DMS 273 (cell line): Measurements from ENCODE around the gene CNOT10.
"Not testable (repeated sequence)": the region's sequence is repeated elsewhere in the genome, so short reads cannot be mapped to it uniquely, and the experiment has no call there.

ENCODE experiments used
- DNase-seq: peaks from one replicate; lab custom pipeline; 2025; ENCODE audit not compliant: unreplicated experiment; lab: John Stamatoyannopoulos, UW

Gene CNOT10

DNA sequence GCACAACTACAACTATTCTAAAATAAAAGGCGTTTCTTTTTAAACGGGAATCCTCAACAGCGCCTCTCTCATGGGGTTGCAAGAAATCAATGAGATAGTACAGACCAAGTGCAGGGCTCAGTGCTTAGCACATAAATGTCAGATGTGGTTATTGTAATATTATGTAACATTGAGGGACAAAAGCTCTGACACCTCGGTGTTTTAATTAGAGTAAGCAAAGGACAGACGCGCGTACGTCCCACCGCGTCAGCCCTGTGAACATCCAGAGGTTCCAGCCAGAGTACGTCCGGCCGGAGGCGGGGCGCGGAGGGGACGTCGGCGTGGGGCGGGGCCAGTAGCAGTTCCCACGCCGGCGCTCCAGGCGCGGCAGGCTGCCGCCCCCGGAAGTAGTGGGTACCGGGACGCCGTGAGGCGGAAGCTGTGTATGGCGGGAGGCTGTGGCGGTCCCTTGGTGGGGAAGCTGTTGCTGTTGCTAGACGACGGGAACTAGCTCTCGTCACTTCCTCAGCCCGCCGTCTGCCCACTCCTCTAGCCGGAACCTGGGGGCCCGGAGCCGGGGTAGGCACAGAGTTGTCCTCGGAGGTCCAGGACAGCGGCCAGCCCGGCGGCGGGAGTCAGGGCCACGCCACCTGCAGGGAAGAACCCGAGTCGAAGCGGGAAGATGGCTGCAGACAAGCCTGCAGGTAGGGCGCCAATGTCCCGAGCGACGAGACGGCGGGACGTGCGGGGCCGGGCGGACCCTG is at the start of gene CNOT10:
Gene CNOT10 (plus strand): TSS at position 389 of the 743 bp plus-strand sequence. CDS start 273 bp downstream, at position 662.
- peak; percentile 96 for DNase-seq

GRCh38 chr3:32640939-32641338 is 44.0 kb upstream of the CNOT10 start:
- DNase-seq, result no peak

DNA sequence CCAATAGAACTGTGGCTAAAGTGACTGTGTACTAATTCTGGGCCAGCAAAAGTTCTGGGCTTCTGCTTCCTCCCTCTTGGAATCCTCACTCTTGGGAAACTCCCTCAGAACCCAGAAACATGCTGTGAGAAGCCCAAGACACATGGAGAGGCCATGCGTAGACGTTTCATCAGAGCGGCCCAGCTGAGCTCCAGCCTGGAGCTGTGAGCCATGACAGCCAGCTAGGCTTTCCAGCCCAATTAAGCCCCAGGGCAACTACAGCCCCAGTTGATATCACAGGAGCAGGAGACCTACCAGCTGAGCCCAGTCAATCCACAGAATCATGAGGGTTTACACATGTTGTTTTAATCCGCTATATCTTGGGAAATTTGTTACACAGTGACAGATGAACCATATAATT is 43.6 kb upstream of the CNOT10 start:
- no peak for DNase-seq

- no peak for DNase-seq
These were observed 41.6 kb upstream of the CNOT10 start for GRCh38 chr3:32643354-32643753.

- no peak for DNase-seq
These were observed 41.2 kb upstream of the CNOT10 start for GRCh38 chr3:32643816-32644215.

DNA sequence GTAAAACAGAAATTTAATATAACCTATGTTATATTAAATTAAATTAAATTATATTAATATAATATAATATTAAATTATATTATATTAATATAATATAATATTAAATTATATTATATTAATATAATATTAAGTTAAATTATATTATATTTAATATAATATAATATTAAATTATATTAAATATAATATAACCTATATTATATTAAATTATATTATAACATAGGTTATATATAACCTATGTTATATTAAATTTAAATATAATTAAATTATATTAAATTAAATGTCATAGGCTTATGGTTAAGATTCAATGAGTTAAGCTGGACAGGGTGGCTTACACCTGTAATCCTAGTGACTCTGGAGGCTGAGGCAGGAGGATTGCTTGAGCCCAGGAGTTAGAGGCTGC is 40.6 kb upstream of the CNOT10 start:
- DNase-seq, result no peak

GRCh38 chr3:32646761-32647160 is 38.2 kb upstream of the CNOT10 start:
- DNase-seq, result no peak

- not testable (repeated sequence) for DNase-seq
These were observed 32.5 kb upstream of the CNOT10 start for GRCh38 chr3:32652337-32653100.

DNA sequence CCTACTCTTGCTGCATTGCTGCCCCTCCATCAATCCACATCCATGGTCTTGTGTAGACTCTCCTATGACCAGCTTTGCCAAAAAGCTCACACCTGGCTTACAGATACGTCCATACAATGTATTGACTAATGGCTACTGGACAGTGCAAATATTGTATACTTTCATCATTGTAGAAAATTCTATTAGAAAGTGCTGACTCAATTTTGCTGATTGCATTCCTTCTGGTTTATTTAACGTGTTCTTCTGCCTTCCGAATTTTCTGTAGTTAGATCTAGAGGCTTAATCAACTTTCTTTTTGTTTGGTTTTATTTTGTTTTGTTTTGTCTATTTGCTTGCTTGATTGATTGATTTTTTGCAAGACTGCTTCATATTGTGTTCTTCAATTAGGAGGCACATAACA is 29.8 kb upstream of the CNOT10 start:
- DNase-seq, result no peak

GRCh38 chr3:32660634-32661033 is 24.4 kb upstream of the CNOT10 start:
- no peak for DNase-seq

DNA sequence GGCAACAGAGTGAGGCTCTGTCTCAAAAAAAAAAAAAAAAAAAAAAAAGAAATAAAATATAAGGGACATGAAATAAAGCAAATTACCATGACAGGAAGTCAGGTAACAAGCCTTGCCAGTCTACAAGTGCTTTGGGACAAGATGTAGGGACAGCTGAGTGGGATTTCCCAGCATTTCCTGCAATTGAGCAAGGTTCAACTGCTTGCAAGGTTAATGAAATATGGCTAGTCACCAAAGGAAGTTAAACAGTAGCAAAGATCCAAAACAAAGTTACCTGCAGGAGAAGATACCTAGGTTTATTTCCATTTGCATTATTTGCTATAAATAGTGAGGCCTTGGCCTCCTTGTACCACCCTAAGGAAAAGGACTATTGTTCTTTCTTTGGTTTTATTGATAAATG is 22.3 kb upstream of the CNOT10 start:
- DNase-seq, result no peak

DNA sequence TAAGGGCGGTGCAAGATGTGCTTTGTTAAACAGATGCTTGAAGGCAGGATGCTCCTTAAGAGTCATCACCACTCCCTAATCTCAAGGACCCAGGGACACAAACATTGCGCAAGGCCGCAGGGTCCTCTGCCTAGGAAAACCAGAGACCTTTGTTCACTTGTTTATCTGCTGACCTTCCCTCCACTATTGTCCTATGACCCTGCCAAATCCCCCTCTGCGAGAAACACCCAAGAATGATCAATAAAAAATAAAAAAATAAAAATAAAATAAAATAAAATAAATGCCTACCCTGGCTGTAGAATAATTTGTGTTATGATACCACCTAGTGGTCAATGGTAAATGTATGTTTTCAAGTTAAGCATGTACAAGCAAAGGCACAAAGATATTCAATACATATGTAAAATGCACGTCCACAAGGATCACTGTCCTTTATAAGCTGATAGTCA is 20.3 kb upstream of the CNOT10 start:
- DNase-seq, result peak; percentile 53

DNA sequence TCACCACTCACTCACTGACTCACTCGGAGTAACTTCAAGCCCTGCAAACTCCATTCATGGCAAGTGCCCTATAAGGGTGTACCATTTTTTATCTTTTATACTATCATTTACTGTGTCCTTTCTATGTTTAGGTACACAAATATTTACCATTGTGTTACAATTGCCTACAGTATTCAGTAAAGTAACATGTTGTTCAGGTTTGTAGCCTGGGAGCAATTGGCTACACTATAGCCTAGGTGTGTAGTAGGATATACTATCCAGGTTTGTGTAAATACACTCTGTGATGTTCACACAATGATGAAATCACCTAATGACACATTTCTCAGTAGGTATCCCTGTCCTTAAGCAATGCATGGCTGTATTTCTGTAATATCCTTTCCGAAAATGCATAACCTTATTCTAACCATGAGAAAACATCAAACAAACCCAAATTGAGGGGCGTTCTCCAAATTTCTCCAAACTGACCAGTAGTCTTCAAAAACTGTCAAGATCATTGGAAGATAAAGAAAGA is 17.9 kb upstream of the CNOT10 start:
- DNase-seq, result no peak

- DNase-seq, result not testable (repeated sequence)
These were observed 15.8 kb upstream of the CNOT10 start for GRCh38 chr3:32669226-32669625.

- DNase-seq, result not testable (repeated sequence)
These were observed 11.3 kb upstream of the CNOT10 start for GRCh38 chr3:32673730-32674129.

- no peak for DNase-seq
These were observed 9.8 kb upstream of the CNOT10 start for GRCh38 chr3:32675164-32675563.

GRCh38 chr3:32675650-32676049 is 9.3 kb upstream of the CNOT10 start:
- DNase-seq, result no peak

GRCh38 chr3:32681811-32682210 is 3.2 kb upstream of the CNOT10 start:
- DNase-seq, result no peak

DNA sequence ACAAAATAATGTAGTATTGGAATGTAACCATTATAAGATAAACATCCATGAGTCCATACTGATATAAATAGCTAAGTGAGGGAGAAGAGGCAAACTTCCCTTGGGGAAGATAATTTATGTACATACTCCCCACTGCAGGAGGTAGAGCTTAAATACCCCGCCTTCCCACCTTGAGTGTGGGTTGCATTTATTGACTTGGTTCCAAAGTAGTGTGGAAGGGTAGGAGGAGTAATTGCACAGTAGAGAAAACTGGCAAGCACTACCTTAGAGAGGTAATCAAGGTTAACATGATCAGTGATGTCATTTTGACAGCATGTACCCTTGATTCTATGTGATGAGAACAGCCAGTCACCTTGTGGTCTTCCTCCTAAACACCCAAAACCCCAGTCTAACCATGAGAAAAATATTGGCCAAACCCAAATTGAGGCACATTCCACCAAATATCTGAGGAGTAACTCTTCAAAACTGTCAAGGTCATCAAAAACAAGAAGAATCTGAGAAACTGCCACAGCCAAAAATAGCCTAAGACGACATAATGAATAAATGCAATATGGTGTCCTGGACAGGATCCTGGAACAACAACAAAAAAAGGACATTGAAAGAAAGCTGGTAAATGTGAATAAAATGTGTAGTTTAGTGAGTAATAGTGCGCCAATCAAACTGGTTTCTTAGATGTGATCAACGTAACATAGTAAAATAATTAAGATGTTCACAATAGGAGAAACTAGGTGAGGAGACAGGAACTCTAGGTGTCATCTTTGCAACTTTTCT is 774 bp upstream of the CNOT10 start:
- DNase-seq, result peak; percentile 17

- no peak for DNase-seq
These were observed 676 bp downstream of the CNOT10 start for GRCh38 chr3:32685543-32686185.

- DNase-seq, result peak; percentile 10
These were observed 1.7 kb downstream of the CNOT10 start for GRCh38 chr3:32686713-32687112.
